ENCODE measurements around the gene MYH9.

Gene MYH9

GRCh38 chr22:36334821-36335603 is 52.8 kb downstream of the MYH9 start:
- DNase-seq (ENCODE audit: low read depth) = no peak
- H3K4me3 ChIP-seq (ENCODE audit: low read depth, low read length) = no peak overlapping the region

- no peak for DNase-seq (ENCODE audit: low read depth)
Measured at GRCh38 chr22:36334081-36334820, 53.5 kb downstream of the MYH9 start.

GRCh38 chr22:36333644-36334043 is 54.1 kb downstream of the MYH9 start:
- H3K4me3 ChIP-seq (ENCODE audit: low read depth, low read length) = no peak overlapping the region
- no peak for DNase-seq (ENCODE audit: low read depth)

More at GRCh38 chr22:36334081-36334820, 53.5 kb downstream of the MYH9 start:
- H3K4me3 ChIP-seq (ENCODE audit: low read depth, low read length) = no peak overlapping the region

- peak; percentile 77 for DNase-seq (ENCODE audit: low read depth)
- H3K4me3 ChIP-seq (ENCODE audit: low read depth, low read length) = no peak overlapping the region
Measured at GRCh38 chr22:36332623-36333332, 55.0 kb downstream of the MYH9 start.

- no peak overlapping the region for H3K4me3 ChIP-seq (ENCODE audit: low read depth, low read length)
- DNase-seq (ENCODE audit: low read depth) = no peak
Measured at GRCh38 chr22:36331912-36332622, 55.7 kb downstream of the MYH9 start.

- DNase-seq (ENCODE audit: low read depth) = peak; percentile 92
- no peak overlapping the region for H3K4me3 ChIP-seq (ENCODE audit: low read depth, low read length)
Measured at GRCh38 chr22:36331306-36331911, 56.4 kb downstream of the MYH9 start.

GRCh38 chr22:36330655-36331305 is 57.0 kb downstream of the MYH9 start:
- H3K4me3 ChIP-seq (ENCODE audit: low read depth, low read length) = no peak overlapping the region
- no peak for DNase-seq (ENCODE audit: low read depth)

GRCh38 chr22:36330127-36330526 is 57.6 kb downstream of the MYH9 start:
- H3K4me3 ChIP-seq (ENCODE audit: low read depth, low read length) = no peak overlapping the region
- no peak for DNase-seq (ENCODE audit: low read depth)

- H3K4me3 ChIP-seq (ENCODE audit: low read depth, low read length) = no peak overlapping the region
Measured at GRCh38 chr22:36329254-36330078, 58.3 kb downstream of the MYH9 start.

GRCh38 chr22:36328635-36329253 is 59.0 kb downstream of the MYH9 start:
- peak; percentile 83 for DNase-seq (ENCODE audit: low read depth)
- H3K4me3 ChIP-seq (ENCODE audit: low read depth, low read length) = no peak overlapping the region

More at GRCh38 chr22:36329254-36330078, 58.3 kb downstream of the MYH9 start:
- peak; percentile 90 for DNase-seq (ENCODE audit: low read depth)

- H3K4me3 ChIP-seq (ENCODE audit: low read depth, low read length) = no peak overlapping the region
- DNase-seq (ENCODE audit: low read depth) = no peak
Measured at GRCh38 chr22:36327922-36328551, 59.7 kb downstream of the MYH9 start.

GRCh38 chr22:36326178-36327161 is 61.3 kb downstream of the MYH9 start:
- no peak for DNase-seq (ENCODE audit: low read depth)
- H3K4me3 ChIP-seq (ENCODE audit: low read depth, low read length) = no peak overlapping the region

GRCh38 chr22:36325154-36326031 is 62.4 kb downstream of the MYH9 start:
- no peak overlapping the region for H3K4me3 ChIP-seq (ENCODE audit: low read depth, low read length)
- DNase-seq (ENCODE audit: low read depth) = peak; percentile 80

GRCh38 chr22:36324414-36324813 is 63.4 kb downstream of the MYH9 start:
- H3K4me3 ChIP-seq (ENCODE audit: low read depth, low read length) = no peak overlapping the region
- no peak for DNase-seq (ENCODE audit: low read depth)

GRCh38 chr22:36323855-36324331 is 63.9 kb downstream of the MYH9 start:
- DNase-seq (ENCODE audit: low read depth) = no peak
- H3K4me3 ChIP-seq (ENCODE audit: low read depth, low read length) = no peak overlapping the region
